IPS-18a (cell line): ENCODE data around the gene NR3C1.

Experiments
- H3K27ac ChIP-seq: one replicate; pipeline ENCODE4 v1.5.1; 2013; ENCODE audit warnings: low read length
- H3K27me3 ChIP-seq: one replicate; pipeline ENCODE4 v1.6.1; 2013; ENCODE audit warnings: mild to moderate bottlenecking, low read length; ENCODE audit not compliant: control insufficient read depth, insufficient read depth
- H3K36me3 ChIP-seq: one replicate; pipeline ENCODE4 v1.6.1; 2013; ENCODE audit warnings: low read depth, low read length; ENCODE audit not compliant: control insufficient read depth
- H3K4me1 ChIP-seq: one replicate; pipeline ENCODE4 v1.6.1; 2013; ENCODE audit warnings: low read depth, low read length; ENCODE audit not compliant: control insufficient read depth
- H3K4me3 ChIP-seq: one replicate; pipeline ENCODE4 v1.5.1; 2013; ENCODE audit warnings: low read length
- H3K9ac ChIP-seq: one replicate; pipeline ENCODE4 v1.6.1; 2013; ENCODE audit warnings: mild to moderate bottlenecking, low read length, moderate library complexity
- H3K9me3 ChIP-seq: one replicate; pipeline ENCODE4 v1.6.1; 2013; ENCODE audit warnings: low read depth, low read length; ENCODE audit not compliant: control insufficient read depth

The NR3C1 gene

DNA sequence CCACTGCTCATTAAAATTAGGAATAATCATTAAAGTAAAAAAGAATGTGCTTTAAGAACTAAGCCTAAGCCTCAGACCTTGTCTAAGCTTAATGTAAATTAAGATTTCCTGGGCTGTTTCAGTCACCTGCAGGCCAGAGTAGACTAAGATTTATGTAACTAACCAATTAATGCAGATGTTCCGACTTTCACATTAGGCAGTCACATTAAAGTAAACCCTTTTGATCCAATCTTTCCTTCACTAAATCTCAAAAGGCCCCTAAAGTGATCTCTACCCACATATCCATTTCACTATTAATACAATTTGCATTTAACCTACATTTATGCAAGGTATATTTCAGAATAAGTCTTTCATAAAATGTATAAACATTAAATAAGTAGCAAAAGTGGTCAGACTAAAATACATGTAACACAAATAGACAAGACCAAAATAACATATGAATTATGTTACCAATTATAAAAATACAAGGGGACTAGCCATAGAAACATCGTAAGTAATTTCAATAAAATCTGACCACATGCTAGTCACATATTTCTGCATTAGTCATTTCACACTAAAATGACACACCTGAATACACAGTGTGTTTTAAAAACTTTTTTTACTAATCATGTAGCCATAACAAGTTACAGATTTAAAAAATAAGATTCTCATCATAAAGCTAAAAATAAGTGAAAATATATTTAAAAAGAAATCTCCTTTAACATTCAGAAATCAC is 7.7 kb downstream of the NR3C1 start:
- peaks cover 58% of the 10 kb centered on the region for H3K4me1 ChIP-seq
- H3K36me3 ChIP-seq = no peaks in the 10 kb centered on the region
- no peak overlapping the region for H3K27ac ChIP-seq
- H3K27me3 ChIP-seq = peaks cover 21% of the 10 kb centered on the region
- H3K4me3 ChIP-seq = no peak overlapping the region
- no peak overlapping the region for H3K9ac ChIP-seq
- no peaks in the 10 kb centered on the region for H3K9me3 ChIP-seq

DNA sequence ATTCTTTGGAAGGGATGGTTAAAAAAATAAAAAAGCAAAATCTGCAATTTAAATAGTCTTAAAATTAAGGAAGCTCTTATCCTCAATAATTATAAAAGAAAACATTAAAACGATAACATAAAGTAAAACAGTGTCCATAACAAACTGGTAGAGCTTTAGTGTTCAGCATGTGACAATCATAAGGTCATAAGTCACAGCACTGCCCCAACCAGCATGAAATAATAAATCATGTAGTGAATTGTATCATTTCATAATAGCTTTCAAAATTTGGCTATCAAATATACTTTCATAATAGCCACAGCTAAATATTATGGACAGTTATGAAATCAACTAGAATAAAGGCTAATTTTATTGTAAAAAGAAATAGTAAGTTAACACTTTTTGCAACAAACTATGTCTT is 10.0 kb downstream of the NR3C1 start:
- H3K27me3 ChIP-seq = no peaks in the 10 kb centered on the region
- no peak overlapping the region for H3K27ac ChIP-seq
- no peak overlapping the region for H3K4me3 ChIP-seq
- no peaks in the 10 kb centered on the region for H3K36me3 ChIP-seq
- H3K9ac ChIP-seq = no peak overlapping the region
- no peaks in the 10 kb centered on the region for H3K9me3 ChIP-seq
- peaks cover 44% of the 10 kb centered on the region for H3K4me1 ChIP-seq

DNA sequence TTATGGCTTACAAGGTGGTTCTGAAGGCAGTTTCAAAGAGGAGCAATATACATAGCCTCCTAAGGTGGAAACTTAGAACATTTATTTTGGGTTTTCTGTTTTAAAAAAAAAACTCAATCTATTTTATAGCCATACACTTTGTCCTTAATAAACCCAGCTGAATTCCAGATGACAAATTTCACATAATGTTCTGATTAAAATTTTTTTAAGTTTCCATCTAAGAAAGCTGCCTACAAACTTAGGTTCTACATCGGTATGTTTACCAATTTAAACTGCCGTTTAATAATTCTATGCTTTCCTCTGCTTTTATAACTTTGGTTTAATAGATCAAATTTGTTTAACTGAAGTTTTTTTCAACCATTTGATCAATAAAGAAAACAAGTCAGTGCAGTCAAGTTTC is 12.5 kb downstream of the NR3C1 start:
- Histone ChIP-seq H3K4me1 (peaks cover 18% of the 10 kb centered on the region), H3K9ac (no peak overlapping the region), H3K9me3 (peaks cover under 1% of the 10 kb centered on the region), H3K27ac (no peak overlapping the region), H3K36me3 (no peaks in the 10 kb centered on the region), H3K27me3 (no peaks in the 10 kb centered on the region), H3K4me3 (no peak overlapping the region)

DNA sequence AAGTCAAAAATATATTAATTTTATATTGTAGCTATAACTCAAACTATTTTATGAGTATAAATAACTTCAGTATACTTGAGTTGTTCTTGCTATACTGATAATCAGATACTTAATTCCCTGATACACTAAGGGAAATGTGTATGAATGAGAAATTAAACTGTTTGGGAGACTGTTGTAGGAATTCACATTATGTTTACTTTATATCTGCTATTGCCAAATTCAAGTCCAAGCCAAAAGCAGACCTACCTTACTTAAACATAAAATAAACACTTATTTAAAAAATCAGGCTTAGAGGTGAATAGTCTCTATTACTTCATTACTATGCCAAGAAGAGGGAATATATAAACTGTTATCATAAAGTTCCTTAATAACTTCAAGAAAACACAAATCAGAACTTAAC is 13.2 kb downstream of the NR3C1 start:
- H3K27me3 ChIP-seq = no peaks in the 10 kb centered on the region
- peaks cover 11% of the 10 kb centered on the region for H3K4me1 ChIP-seq
- no peak overlapping the region for H3K27ac ChIP-seq
- no peaks in the 10 kb centered on the region for H3K36me3 ChIP-seq
- H3K9ac ChIP-seq = no peak overlapping the region
- peaks cover 8% of the 10 kb centered on the region for H3K9me3 ChIP-seq
- H3K4me3 ChIP-seq = no peak overlapping the region

DNA sequence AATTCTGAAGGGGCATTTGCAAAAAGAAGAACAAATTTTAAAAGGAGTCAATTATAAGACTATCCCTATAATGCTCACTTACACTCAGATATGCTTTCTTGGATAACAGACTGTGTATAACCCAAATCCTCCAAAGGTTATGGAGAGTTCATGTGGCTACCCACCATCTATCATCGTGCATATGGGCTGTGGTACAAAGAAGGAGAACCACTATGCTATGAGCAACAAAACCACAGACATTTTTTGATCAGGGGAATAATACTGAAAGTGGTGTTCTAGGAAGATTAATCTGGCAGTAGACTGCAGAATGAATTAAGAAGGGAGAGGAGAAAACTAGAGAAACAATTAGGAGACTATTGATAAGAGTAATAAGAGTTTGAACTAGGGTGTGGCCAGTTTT is 16.8 kb downstream of the NR3C1 start:
- Histone ChIP-seq H3K4me1 (no peaks in the 10 kb centered on the region), H3K36me3 (no peaks in the 10 kb centered on the region), H3K27ac (no peak overlapping the region), H3K27me3 (no peaks in the 10 kb centered on the region), H3K4me3 (no peak overlapping the region), H3K9me3 (peaks cover 18% of the 10 kb centered on the region), H3K9ac (no peak overlapping the region)

DNA sequence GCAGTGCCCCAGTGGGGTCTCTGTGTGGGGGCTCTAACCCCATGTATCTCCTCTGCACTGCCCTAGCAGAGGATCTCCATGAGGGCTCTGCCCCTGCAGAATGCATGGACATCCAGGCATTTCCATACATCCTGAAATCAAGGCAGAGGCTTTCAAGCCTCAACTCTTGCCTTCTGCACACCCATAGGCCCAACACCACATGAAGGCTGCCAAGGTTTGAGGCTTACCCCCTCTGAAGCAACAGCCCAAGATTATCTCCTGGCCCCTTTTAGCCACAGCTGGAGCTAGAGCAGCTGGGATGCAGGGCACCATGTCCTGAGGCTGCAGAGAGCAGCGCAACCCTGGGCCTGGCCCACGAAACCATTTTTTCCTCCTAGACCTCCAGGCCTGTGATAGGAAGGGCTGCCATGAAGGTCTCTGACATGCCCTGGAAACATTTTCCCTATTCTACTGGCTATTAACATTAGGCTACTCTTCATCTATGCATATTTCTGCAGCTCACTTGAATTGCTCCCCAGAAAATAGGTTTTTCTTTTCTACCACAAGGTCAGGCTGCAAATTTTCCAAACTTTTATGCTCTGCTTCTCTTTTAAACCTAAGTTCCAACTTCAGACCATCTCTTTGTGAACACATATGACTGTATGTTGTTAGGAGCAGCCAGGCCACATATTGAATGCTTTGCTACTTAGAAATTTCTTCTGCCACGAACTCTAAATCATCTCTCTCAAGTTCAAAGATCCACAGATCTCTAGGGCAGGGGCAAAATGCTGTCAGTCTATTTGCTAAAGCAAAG is 18.4 kb downstream of the NR3C1 start:
- Histone ChIP-seq H3K9me3 (peaks cover 18% of the 10 kb centered on the region), H3K36me3 (no peaks in the 10 kb centered on the region), H3K4me1 (no peaks in the 10 kb centered on the region), H3K9ac (no peak overlapping the region), H3K27me3 (no peaks in the 10 kb centered on the region), H3K27ac (no peak overlapping the region), H3K4me3 (no peak overlapping the region)

DNA sequence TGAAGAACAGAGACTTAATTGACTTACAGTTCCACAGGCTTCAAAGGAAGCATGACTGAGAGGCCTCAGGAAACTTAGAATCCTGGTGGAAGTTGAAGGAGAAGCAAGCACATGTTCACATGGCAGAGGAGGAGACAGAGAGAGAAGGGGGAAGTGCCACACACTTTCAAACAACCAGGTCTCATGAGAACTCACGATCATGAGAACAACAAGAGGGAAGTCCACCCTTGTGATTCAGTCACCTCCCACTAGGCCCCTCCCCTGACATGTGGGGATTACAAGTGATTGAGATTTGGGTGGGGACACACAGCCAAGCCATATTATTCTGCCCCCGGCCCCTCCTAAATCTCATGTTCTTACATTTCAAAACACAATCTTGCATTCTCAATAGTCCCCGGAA is 19.5 kb downstream of the NR3C1 start:
- Histone ChIP-seq H3K27ac (no peak overlapping the region), H3K4me1 (no peaks in the 10 kb centered on the region), H3K27me3 (no peaks in the 10 kb centered on the region), H3K9me3 (peaks cover 18% of the 10 kb centered on the region), H3K9ac (no peak overlapping the region), H3K36me3 (no peaks in the 10 kb centered on the region), H3K4me3 (no peak overlapping the region)

DNA sequence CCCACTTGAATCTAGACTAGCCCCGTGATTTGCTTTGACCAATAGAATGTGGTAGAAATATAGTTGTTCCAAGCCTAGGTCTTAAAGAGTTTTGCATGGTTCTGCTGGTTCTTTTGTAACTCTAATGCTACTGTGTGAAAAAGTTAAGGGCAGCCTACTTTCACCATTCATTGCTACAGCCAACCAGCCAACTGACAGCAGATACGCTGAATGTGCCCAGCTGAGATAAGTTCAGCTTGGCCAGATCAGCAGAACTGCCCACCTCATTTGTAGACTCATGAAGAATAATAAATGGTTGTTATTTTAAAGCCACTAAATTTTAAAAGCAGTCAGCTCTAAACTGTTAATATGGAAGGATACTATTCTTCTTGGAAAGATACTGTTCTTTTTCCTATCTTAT is 23.9 kb downstream of the NR3C1 start:
- Histone ChIP-seq H3K36me3 (no peaks in the 10 kb centered on the region), H3K4me1 (peaks cover 10% of the 10 kb centered on the region)

DNA sequence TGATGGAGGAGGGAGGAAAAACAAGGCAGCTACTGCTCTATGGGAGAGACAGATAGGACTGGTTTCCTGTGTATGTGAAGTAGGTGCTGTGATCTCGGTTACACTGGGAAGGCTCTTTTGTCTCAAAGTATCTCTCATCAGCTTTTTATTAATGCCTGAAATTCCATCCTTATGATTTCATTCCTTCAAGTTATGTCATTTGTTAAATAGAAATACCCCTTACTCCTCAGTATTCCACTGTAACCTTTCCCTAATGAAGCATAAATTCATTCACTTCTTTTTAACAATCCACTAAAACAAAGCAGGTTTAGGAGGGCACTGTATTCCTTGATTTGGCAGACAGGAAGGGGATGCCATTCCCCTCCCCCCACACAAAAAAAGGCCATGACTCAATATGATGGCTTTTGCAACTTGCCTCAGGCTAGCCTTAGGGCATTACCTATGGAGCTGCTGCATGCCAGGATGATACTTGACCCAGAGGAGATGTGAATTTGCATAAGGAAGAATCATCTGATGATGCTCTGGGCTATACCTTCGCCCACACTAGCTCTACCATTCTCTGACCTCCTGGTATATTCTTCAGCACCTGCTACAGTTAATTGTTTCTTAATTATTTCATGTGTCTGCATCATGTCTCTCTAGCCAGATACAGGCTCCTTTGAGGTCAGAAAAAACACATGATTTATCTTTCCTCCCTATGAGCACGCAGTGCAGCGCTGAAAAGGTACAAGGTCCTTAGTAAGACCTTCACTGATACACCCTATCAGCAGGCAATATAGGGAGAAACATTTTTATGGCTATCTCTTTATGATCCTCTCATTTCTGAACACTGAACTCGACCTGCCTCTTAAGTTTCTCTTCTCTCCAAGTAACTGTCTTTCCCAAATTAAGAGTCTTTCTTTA is 26.3 kb downstream of the NR3C1 start:
- H3K9me3 ChIP-seq = no peaks in the 10 kb centered on the region
- H3K4me3 ChIP-seq = no peak overlapping the region
- no peaks in the 10 kb centered on the region for H3K36me3 ChIP-seq
- H3K4me1 ChIP-seq = peaks cover 10% of the 10 kb centered on the region
- H3K27ac ChIP-seq = no peak overlapping the region
- no peak overlapping the region for H3K9ac ChIP-seq
- no peaks in the 10 kb centered on the region for H3K27me3 ChIP-seq

More for the DNA sequence above, 23.9 kb downstream of the NR3C1 start:
- H3K27me3 ChIP-seq = no peaks in the 10 kb centered on the region
- H3K9me3 ChIP-seq = peaks cover 4% of the 10 kb centered on the region
- H3K4me3 ChIP-seq = no peak overlapping the region
- no peak overlapping the region for H3K9ac ChIP-seq
- no peak overlapping the region for H3K27ac ChIP-seq

DNA sequence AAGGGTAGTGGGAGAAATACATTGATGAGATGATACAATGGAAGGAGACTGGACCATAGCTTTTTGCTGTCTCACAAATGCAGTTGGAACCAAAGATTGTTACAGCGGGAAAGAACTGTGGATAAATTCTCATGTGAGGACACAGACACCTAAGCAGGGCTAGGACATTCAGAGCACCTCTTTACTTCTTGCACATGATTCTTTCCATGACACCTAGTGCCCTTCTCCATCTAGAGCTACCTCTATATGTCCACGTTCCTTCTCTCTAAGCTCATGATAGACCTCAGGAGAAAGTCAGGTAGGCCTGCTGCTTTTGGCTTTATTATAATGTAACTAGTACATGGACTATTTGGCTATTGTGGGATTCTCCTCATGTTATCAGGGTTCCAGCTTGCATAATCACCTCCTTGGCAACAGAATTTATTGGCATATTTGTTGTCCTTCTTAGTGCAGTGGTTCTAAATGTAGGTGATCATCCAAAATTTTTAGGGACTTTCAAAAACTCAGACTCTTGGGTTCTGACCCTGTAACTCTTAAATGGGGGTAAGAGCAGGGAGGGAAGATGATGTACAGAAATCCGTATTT is 27.2 kb downstream of the NR3C1 start:
- H3K36me3 ChIP-seq = no peaks in the 10 kb centered on the region
- H3K9me3 ChIP-seq = no peaks in the 10 kb centered on the region
- no peak overlapping the region for H3K4me3 ChIP-seq
- H3K27ac ChIP-seq = no peak overlapping the region
- peaks cover 10% of the 10 kb centered on the region for H3K4me1 ChIP-seq
- no peak overlapping the region for H3K9ac ChIP-seq
- no peaks in the 10 kb centered on the region for H3K27me3 ChIP-seq
